CD4-positive, alpha-beta T cell (primary cell): Measurements from ENCODE around the gene XG. TPM values are rescaled to one million over a fixed set of nuclear protein-coding genes. Genes with fewer than 3 reads are reported as not detected.

Experiments used
- ATAC-seq: fragments of 200-7000 bp; cut with Tn5 transposase; one replicate; pipeline ENCODE4 v1.10.0; 2022; ENCODE audit warnings: mild to moderate bottlenecking; ENCODE audit not compliant: poor library complexity
- CTCF ChIA-PET: fragments of 350-600 bp; sonication (Branson Sonifier 250); formaldehyde crosslinking; loops from one replicate; lab custom pipeline; 2021; ENCODE audit warnings: antibody characterized with exemption, inconsistent platforms; lab: Charles Lee
- POLR2A ChIA-PET: fragments of 350-600 bp; sonication (Branson Sonifier 250); formaldehyde crosslinking; loops from one replicate; lab custom pipeline; 2021; ENCODE audit warnings: antibody characterized with exemption, inconsistent platforms; lab: Charles Lee
- DNase-seq, 14 experiments: peaks; one replicate each; pipeline ENCODE4 v3.0.0-alpha.2; 2013 to 2020; ENCODE audit warnings: mixed read lengths in 2 of 14
- H3K27ac ChIP-seq, 2 donors: one replicate each; pipeline versions ENCODE4 v1.5.1 to v1.7.0; 2013; ENCODE audit warnings: low read length in 2 of 2, low read depth in 1 of 2, mild to moderate bottlenecking in 1 of 2
- H3K27me3 ChIP-seq, 2 experiments: 1 replicate in 1 of 2; 2 replicates in 1 of 2; pipeline versions ENCODE4 v1.6.1 to v1.7.0; 2013; ENCODE audit warnings: low read length in 2 of 2, control low read depth in 1 of 2, mild to moderate bottlenecking in 1 of 2, moderate library complexity in 1 of 2; ENCODE audit not compliant: insufficient read depth in 2 of 2, control insufficient read depth in 1 of 2
- H3K36me3 ChIP-seq: one replicate; pipeline ENCODE4 v1.6.1; 2013; ENCODE audit warnings: low read length, control low read depth; ENCODE audit not compliant: insufficient read depth
- H3K4me1 ChIP-seq: one replicate; pipeline ENCODE4 v1.6.1; 2013; ENCODE audit warnings: low read length, control low read depth; ENCODE audit not compliant: insufficient read depth
- H3K4me3 ChIP-seq: one replicate; pipeline ENCODE4 v1.5.1; 2013; ENCODE audit warnings: mild to moderate bottlenecking, low read length, moderate library complexity
- H3K9me3 ChIP-seq, 2 experiments: 1 replicate in 1 of 2; 2 replicates in 1 of 2; pipeline versions ENCODE4 v1.6.1 to v1.7.0; 2013; ENCODE audit warnings: low read length in 2 of 2, mild to moderate bottlenecking in 2 of 2, control low read depth in 1 of 2, moderate library complexity in 1 of 2; ENCODE audit not compliant: control insufficient read depth in 1 of 2, insufficient read depth in 1 of 2
- H3K27ac Mint-ChIP-seq: one replicate; pipeline ENCODE4 v1.8.0; 2020; ENCODE audit warnings: mixed read lengths
- H3K27me3 Mint-ChIP-seq: one replicate; pipeline ENCODE4 v1.8.0; 2021; ENCODE audit warnings: mixed read lengths
- H3K36me3 Mint-ChIP-seq: one replicate; pipeline ENCODE4 v1.8.0; 2021; ENCODE audit warnings: low read depth, mixed read lengths
- H3K4me1 Mint-ChIP-seq: one replicate; pipeline ENCODE4 v1.8.0; 2021; ENCODE audit warnings: low read depth, mixed read lengths
- H3K4me3 Mint-ChIP-seq: one replicate; pipeline ENCODE4 v1.8.0; 2020; ENCODE audit warnings: mild to moderate bottlenecking, mixed read lengths
- H3K9me3 Mint-ChIP-seq: one replicate; pipeline ENCODE4 v1.8.0; 2020; ENCODE audit warnings: mixed read lengths
- intact Hi-C, 2 experiments: fragments of 100-400 bp; cut with DNase I in 1 of 2; cut with micrococcal nuclease in 1 of 2; formaldehyde crosslinking; loops; one replicate each; pipeline versions ENCODE4 v1.15.1 to v1.9.0; 2023 to 2025; cut with DNase I, micrococcal nuclease
- total RNA-seq, 174 experiments: library from RNA in 2 of 174; stranded (reverse) in 2 of 174; gene quantifications; one replicate each; pipeline ENCODE4 v1.2.3 and lab custom pipeline; 2021 to 2026
- TF ChIP-seq, protein P1 (sequence below): fragments of 200-600 bp; IDR thresholded peaks from one replicate; pipeline ENCODE4 v1.8.0; 2022; ENCODE audit warnings: antibody characterized with exemption, mild to moderate bottlenecking

The XG gene
- total RNA-seq, 2 experiments from 2014 or later: not detected

DNA sequence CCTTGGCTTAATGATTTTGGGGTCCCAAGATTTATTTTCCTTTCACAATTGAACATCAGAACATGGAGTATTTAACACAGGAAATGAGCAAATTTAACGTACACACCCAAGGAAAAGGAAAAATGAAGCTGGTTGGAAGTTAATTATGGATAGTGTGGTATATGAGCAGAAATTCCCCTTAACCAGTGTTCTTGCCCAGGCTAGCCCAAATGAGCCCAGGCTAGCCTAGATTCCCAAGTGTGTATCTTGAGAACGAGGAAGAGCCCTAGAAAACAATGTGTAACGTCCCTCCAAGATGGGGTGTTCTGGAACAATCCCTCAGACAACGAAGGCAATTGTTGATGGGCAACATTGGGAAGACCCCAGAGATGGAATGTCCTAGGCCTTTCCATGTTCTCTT, 33.7 kb downstream of the XG start:
- no peak for DNase-seq
- TF ChIP-seq, protein P1, sequence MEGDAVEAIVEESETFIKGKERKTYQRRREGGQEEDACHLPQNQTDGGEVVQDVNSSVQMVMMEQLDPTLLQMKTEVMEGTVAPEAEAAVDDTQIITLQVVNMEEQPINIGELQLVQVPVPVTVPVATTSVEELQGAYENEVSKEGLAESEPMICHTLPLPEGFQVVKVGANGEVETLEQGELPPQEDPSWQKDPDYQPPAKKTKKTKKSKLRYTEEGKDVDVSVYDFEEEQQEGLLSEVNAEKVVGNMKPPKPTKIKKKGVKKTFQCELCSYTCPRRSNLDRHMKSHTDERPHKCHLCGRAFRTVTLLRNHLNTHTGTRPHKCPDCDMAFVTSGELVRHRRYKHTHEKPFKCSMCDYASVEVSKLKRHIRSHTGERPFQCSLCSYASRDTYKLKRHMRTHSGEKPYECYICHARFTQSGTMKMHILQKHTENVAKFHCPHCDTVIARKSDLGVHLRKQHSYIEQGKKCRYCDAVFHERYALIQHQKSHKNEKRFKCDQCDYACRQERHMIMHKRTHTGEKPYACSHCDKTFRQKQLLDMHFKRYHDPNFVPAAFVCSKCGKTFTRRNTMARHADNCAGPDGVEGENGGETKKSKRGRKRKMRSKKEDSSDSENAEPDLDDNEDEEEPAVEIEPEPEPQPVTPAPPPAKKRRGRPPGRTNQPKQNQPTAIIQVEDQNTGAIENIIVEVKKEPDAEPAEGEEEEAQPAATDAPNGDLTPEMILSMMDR: no peak
- Mint-ChIP-seq H3K27me3 (no peaks in the 10 kb centered on the region), H3K9me3 (no peaks in the 10 kb centered on the region), H3K36me3 (no peaks in the 10 kb centered on the region), H3K4me3 (no peak overlapping the region), H3K4me1 (peaks cover 10% of the 10 kb centered on the region), H3K27ac (no peak overlapping the region)
- Histone ChIP-seq H3K9me3 (no peaks in the 10 kb centered on the region), H3K4me1 (peaks cover 3% of the 10 kb centered on the region), H3K27ac (no peak overlapping the region), H3K4me3 (no peak overlapping the region), H3K36me3 (no peaks in the 10 kb centered on the region), H3K27me3 (no peaks in the 10 kb centered on the region)
- CTCF ChIA-PET: no interaction called here
- no peak for ATAC-seq
- POLR2A ChIA-PET: no interaction called here
- intact Hi-C loops: no loop called here

DNA sequence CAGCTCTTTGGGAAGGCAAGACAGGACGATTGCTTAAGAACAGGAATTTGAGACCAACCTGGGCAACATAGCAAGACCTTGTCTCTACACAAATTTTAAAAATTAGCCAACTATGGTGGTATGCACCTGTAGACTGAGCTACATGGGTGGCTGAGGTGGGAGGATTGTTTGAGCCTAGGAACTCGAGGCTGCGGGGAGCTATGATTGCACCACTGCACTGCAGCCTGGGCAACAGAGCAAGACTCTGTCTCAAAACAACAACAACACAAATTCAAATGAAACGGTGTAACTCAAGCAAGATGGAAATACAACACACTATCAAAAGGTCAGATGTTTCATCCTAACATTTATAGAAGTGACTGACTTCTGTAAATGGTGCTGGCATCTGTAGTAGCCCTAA, 37.1 kb downstream of the XG start:
- POLR2A ChIA-PET: no interaction called here
- no peaks in the 10 kb centered on the region for H3K9me3 Mint-ChIP-seq

DNA sequence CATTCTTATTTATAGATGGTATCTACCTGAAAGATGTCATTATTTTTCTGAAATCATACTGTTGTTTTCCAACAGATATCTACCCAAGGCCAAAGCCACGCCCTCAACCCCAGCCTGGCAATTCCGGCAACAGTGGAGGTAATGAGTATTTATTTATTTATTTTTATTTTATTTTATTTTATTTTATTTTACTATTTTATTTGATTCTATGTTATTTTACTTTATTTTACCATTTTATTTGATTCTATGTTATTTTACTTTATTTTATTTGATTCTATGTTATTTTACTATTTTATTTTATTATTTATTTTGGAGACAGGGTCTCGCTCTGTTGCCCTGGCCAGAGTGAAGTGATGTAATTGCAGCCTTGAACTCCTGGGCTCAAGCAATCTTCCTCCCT, 37.7 kb downstream of the XG start:
- no peak for ATAC-seq
- intact Hi-C loops: no loop called here
- Histone ChIP-seq H3K36me3 (no peaks in the 10 kb centered on the region), H3K9me3 (no peaks in the 10 kb centered on the region), H3K27ac (no peak overlapping the region), H3K4me3 (no peak overlapping the region), H3K4me1 (no peaks in the 10 kb centered on the region), H3K27me3 (no peaks in the 10 kb centered on the region)
- TF ChIP-seq, protein P1: no peak
- Mint-ChIP-seq H3K4me1 (no peaks in the 10 kb centered on the region), H3K36me3 (no peaks in the 10 kb centered on the region), H3K9me3 (no peaks in the 10 kb centered on the region), H3K4me3 (no peak overlapping the region), H3K27me3 (no peaks in the 10 kb centered on the region), H3K27ac (no peak overlapping the region)
- ChIA-PET POLR2A (no interaction called here), CTCF (no interaction called here)
- DNase-seq: no peak

More for the DNA sequence above, 37.1 kb downstream of the XG start:
- H3K4me1 ChIP-seq: no peaks in the 10 kb centered on the region
- Mint-ChIP-seq H3K4me1 (no peaks in the 10 kb centered on the region), H3K36me3 (no peaks in the 10 kb centered on the region), H3K27me3 (no peaks in the 10 kb centered on the region), H3K27ac (no peak overlapping the region), H3K4me3 (no peak overlapping the region)
- TF ChIP-seq, protein P1: no peak
- H3K27ac ChIP-seq: no peak overlapping the region
- CTCF ChIA-PET: no interaction called here
- no peaks in the 10 kb centered on the region for H3K36me3 ChIP-seq
- intact Hi-C loops: no loop called here
- H3K4me3 ChIP-seq: no peak overlapping the region
- H3K27me3 ChIP-seq: no peaks in the 10 kb centered on the region
- H3K9me3 ChIP-seq: no peaks in the 10 kb centered on the region
- no peak for ATAC-seq
- no peak for DNase-seq
